Loucy (cell line): ENCODE data around the gene ANKRD13B.

Experiments
- H2AFZ ChIP-seq: fragments of 200-600 bp; sonication (generic); 2 replicates; pipeline ENCODE4 v1.6.0; 2016; ENCODE audit warnings: antibody characterized with exemption, mild to moderate bottlenecking, low read length, moderate library complexity
- H3F3A ChIP-seq: fragments of 200-600 bp; 2 replicates; pipeline ENCODE4 v1.6.0; 2016; ENCODE audit warnings: antibody characterized with exemption, low read depth, mild to moderate bottlenecking
- H3K27me3 ChIP-seq: fragments of 200-600 bp; sonication (generic); 2 replicates; pipeline ENCODE4 v1.6.1; 2014; ENCODE audit warnings: low read length, mild to moderate bottlenecking; ENCODE audit not compliant: insufficient read depth, poor library complexity, severe bottlenecking
- H3K36me3 ChIP-seq: fragments of 200-600 bp; sonication (generic); 2 replicates; pipeline ENCODE4 v1.6.1; 2016; ENCODE audit warnings: low read length; ENCODE audit not compliant: insufficient read depth
- H3K4me1 ChIP-seq: fragments of 200-600 bp; sonication (generic); 2 replicates; pipeline ENCODE4 v1.5.1; 2014; ENCODE audit warnings: low read length, mild to moderate bottlenecking; ENCODE audit not compliant: insufficient read depth, poor library complexity, severe bottlenecking
- H3K4me2 ChIP-seq: fragments of 200-600 bp; sonication (generic); 2 replicates; pipeline ENCODE4 v1.6.0; 2014; ENCODE audit warnings: antibody characterized with exemption, low read length, low read depth, mild to moderate bottlenecking; ENCODE audit not compliant: poor library complexity, severe bottlenecking
- H3K4me3 ChIP-seq: fragments of 200-600 bp; sonication (generic); 2 replicates; pipeline ENCODE4 v1.5.1; 2014; ENCODE audit warnings: low read length, mild to moderate bottlenecking, mixed read lengths; ENCODE audit not compliant: poor library complexity, severe bottlenecking
- H3K79me2 ChIP-seq: fragments of 200-600 bp; sonication (generic); 2 replicates; pipeline ENCODE4 v1.6.1; 2014; ENCODE audit warnings: low read length; ENCODE audit not compliant: insufficient read depth
- H3K9ac ChIP-seq: fragments of 200-600 bp; sonication (generic); 2 replicates; pipeline ENCODE4 v1.6.0; 2014; ENCODE audit warnings: mild to moderate bottlenecking, low read depth, low read length, moderate library complexity; ENCODE audit not compliant: poor library complexity, severe bottlenecking
- H3K9me2 ChIP-seq: fragments of 200-600 bp; sonication (generic); replicated peaks from 2 replicates; pipeline ENCODE4 v1.6.1; 2016; ENCODE audit warnings: low read depth, low read length, mixed read lengths
- H3K9me3 ChIP-seq: fragments of 200-600 bp; sonication (generic); 2 replicates; pipeline ENCODE4 v1.6.1; 2014; ENCODE audit warnings: mild to moderate bottlenecking, antibody characterized with exemption, low read length, low read depth; ENCODE audit not compliant: insufficient read depth
- H4K20me1 ChIP-seq: fragments of 200-600 bp; sonication (generic); 2 replicates; pipeline ENCODE4 v1.6.0; 2014; ENCODE audit warnings: antibody characterized with exemption, low read length, mild to moderate bottlenecking; ENCODE audit not compliant: insufficient read depth, poor library complexity, severe bottlenecking
- EZH2phosphoT487 ChIP-seq: fragments of 200-600 bp; IDR thresholded peaks from 2 replicates; pipeline ENCODE4 v1.6.1; 2018; ENCODE audit warnings: antibody characterized with exemption, mild to moderate bottlenecking, moderate library complexity, borderline replicate concordance
- TF ChIP-seq, protein P1 (sequence below): fragments of 200-600 bp; sonication (generic); conservative IDR thresholded peaks from 2 replicates; pipeline ENCODE4 v1.5.1; 2014; ENCODE audit warnings: mild to moderate bottlenecking, antibody characterized with exemption, low read length

ANKRD13B gene

DNA sequence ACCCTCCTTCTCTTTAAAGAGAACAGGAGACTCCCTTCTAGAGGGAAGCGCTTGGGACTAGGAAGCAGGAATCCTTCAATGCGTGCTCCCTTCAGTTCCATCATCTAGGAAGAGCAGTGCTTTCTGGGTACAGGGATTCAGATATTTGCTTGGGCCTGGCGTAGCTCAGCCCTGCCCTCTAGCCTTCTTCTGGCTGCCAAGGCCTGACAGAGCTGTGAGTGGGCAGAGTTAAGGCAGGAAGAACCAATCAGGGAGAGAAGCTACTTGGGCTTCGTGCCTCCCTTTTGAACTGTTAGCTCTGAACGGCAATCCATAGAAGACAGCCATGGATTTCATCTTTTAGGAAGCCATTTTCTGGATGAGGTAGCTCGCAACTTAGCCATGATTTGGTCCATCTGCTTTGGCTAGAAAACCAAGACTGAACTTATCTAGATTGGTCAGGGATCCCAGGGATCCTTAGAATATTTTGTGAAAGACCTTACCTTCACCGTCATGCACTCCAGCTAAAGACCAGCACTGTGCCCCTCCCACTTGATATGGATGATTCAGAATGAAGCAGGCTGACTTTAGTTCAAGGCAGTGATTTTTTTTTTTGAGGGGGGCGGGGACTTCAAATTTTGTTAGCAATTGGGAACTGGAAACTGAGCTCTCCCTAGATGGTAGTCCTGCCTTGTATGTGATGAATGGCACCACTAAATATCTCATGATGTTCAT lies 32.3 kb downstream of the ANKRD13B start:
- H3K4me1 ChIP-seq, result peaks cover 4% of the 10 kb centered on the region
- H3F3A ChIP-seq, result no peaks in the 10 kb centered on the region
- no peak overlapping the region for H3K4me3 ChIP-seq
- H2AFZ ChIP-seq, result no peak overlapping the region
- H3K9me2 ChIP-seq, result no peaks in the 10 kb centered on the region
- H3K9ac ChIP-seq, result no peak overlapping the region
- no peak overlapping the region for H3K4me2 ChIP-seq
- no peaks in the 10 kb centered on the region for H3K27me3 ChIP-seq
- no peaks in the 10 kb centered on the region for H4K20me1 ChIP-seq
- TF ChIP-seq, protein P1, sequence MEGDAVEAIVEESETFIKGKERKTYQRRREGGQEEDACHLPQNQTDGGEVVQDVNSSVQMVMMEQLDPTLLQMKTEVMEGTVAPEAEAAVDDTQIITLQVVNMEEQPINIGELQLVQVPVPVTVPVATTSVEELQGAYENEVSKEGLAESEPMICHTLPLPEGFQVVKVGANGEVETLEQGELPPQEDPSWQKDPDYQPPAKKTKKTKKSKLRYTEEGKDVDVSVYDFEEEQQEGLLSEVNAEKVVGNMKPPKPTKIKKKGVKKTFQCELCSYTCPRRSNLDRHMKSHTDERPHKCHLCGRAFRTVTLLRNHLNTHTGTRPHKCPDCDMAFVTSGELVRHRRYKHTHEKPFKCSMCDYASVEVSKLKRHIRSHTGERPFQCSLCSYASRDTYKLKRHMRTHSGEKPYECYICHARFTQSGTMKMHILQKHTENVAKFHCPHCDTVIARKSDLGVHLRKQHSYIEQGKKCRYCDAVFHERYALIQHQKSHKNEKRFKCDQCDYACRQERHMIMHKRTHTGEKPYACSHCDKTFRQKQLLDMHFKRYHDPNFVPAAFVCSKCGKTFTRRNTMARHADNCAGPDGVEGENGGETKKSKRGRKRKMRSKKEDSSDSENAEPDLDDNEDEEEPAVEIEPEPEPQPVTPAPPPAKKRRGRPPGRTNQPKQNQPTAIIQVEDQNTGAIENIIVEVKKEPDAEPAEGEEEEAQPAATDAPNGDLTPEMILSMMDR, result no peak
- no peak for TF ChIP-seq EZH2phosphoT487
- no peaks in the 10 kb centered on the region for H3K79me2 ChIP-seq
- no peaks in the 10 kb centered on the region for H3K9me3 ChIP-seq
- H3K36me3 ChIP-seq, result peaks cover 4% of the 10 kb centered on the region; the same call in 1 of the 2 replicates

DNA sequence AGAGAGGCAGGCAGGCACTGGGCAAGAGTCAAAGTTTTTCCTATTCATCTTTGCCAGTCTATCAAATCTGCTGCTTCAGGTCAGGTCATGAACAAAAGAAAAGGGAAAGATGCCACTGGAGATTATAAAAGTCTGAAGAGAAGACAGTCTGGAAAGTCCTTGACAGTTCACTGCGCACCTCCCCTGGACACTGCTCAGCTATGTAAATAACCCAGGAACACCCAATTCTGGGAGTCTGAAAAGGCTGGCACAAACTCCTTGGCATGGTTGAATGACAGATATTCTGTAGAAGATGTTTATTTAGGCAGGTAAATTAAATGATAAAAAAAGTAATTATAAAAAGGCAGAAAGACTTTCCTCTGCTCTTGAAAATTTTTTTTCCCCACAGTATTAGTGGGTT lies 35.0 kb downstream of the ANKRD13B start:
- peaks cover 27% of the 10 kb centered on the region; the same call in 1 of the 2 replicates for H3K36me3 ChIP-seq

DNA sequence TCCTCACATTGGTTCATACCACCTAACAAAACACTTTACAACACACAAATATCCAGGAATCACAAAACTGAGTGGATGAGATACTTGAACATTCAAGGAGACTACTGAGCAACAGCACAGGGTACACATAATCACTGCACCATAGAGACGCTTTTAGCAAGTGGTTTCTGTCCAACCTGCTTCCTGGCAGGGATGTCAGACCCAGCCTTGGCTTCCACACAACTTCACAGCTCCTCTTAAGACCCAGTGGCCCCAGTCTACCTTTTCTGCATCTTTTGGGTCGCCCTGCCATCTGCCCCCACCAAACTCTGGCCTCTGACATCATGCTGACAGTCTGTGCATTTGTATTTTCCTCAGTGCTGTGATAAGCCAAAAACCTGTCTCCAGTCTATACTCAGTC lies 35.7 kb downstream of the ANKRD13B start:
- Histone ChIP-seq H3K9me2 (no peaks in the 10 kb centered on the region), H3K4me1 (peaks cover 4% of the 10 kb centered on the region), H3F3A (no peaks in the 10 kb centered on the region), H3K36me3 (peaks cover 32% of the 10 kb centered on the region; the same call in 1 of the 2 replicates), H4K20me1 (no peaks in the 10 kb centered on the region), H3K4me3 (no peak overlapping the region), H3K9me3 (no peaks in the 10 kb centered on the region), H3K27me3 (no peaks in the 10 kb centered on the region), H3K4me2 (no peak overlapping the region), H3K9ac (no peak overlapping the region), H2AFZ (no peak overlapping the region), H3K79me2 (no peaks in the 10 kb centered on the region)
- TF ChIP-seq, protein P1, result no peak
- TF ChIP-seq EZH2phosphoT487, result no peak

More for the DNA sequence above, 35.0 kb downstream of the ANKRD13B start:
- Histone ChIP-seq H3K79me2 (no peaks in the 10 kb centered on the region), H3K27me3 (no peaks in the 10 kb centered on the region), H3F3A (no peaks in the 10 kb centered on the region), H3K9me3 (no peaks in the 10 kb centered on the region), H4K20me1 (no peaks in the 10 kb centered on the region), H3K9me2 (no peaks in the 10 kb centered on the region), H3K4me2 (no peak overlapping the region), H3K9ac (no peak overlapping the region), H2AFZ (no peak overlapping the region), H3K4me1 (peaks cover 4% of the 10 kb centered on the region), H3K4me3 (no peak overlapping the region)
- TF ChIP-seq EZH2phosphoT487, result no peak

DNA sequence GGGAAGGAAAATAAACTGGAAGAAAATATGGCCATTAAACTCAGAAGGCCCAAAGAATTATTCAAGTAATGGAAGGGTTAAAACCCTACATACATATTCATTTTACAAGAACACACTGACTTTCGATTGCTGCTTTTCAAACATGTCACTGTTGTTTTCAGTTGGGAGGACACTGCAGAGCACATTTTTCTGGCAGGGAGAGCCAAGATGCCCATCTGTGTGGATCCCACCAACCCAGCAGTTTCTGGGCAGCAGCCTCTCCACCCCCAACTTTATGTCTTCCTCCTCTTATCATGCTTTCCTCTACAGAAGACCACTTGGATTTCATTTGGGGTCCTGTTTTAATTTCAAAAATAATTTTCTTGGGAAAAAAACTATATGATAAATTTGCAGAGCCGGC lies 36.9 kb downstream of the ANKRD13B start:
- H3F3A ChIP-seq, result no peaks in the 10 kb centered on the region
- no peaks in the 10 kb centered on the region for H3K4me1 ChIP-seq
- H3K36me3 ChIP-seq, result peaks cover 34% of the 10 kb centered on the region; the same call in 1 of the 2 replicates
- H3K9me3 ChIP-seq, result no peaks in the 10 kb centered on the region
- H3K4me2 ChIP-seq, result no peak overlapping the region
- H3K9me2 ChIP-seq, result no peaks in the 10 kb centered on the region
- no peaks in the 10 kb centered on the region for H4K20me1 ChIP-seq
- TF ChIP-seq EZH2phosphoT487, result no peak
- TF ChIP-seq, protein P1, result no peak
- H3K27me3 ChIP-seq, result no peaks in the 10 kb centered on the region
- no peak overlapping the region for H2AFZ ChIP-seq
- H3K4me3 ChIP-seq, result no peak overlapping the region
- H3K79me2 ChIP-seq, result no peaks in the 10 kb centered on the region
- no peak overlapping the region for H3K9ac ChIP-seq
